GM12892 (cell line): ENCODE data around the gene CLEC1A.

Experiments
- DNase-seq: peaks from one replicate; pipeline ENCODE4 v3.0.0; 2011; ENCODE audit not compliant: insufficient read length
- FAIRE-seq: peaks from 2 replicates; lab custom pipeline; 2011; peaks lifted over from hg19 to GRCh38; lab: Jason Lieb, UNC
- POLR2A ChIP-seq: IDR thresholded peaks from 2 replicates; pipeline ENCODE4 v1.6.1; 2011; ENCODE audit warnings: low read depth, low read length, control low read depth
- POLR2AphosphoS5 ChIP-seq: IDR thresholded peaks from 2 replicates; pipeline ENCODE4 v1.6.1; 2011; ENCODE audit warnings: low read depth, low read length, control low read depth
- TAF1 ChIP-seq: IDR thresholded peaks from 2 replicates; pipeline ENCODE4 v1.6.1; 2011; ENCODE audit warnings: low read depth, mild to moderate bottlenecking, control low read depth, low read length, borderline replicate concordance

The CLEC1A gene

DNA sequence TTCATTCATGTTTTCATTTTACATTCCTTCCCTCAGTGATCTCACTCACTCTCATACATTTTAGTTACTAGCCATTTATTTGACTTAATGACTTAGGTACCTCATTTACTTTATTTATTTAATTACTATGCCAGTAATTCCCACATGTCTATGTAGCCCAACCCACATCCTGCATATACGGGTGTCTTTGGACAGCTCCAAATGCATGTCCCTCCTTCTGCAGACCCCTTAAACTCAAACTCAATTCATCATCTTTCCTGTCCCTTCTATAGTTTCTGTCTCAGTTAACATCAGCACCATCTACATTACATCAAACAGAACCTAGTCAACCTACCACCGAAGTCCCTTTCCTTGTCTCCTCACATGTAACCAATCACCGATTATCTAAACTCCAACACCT, 2.8 kb downstream of the CLEC1A start:
- no peak for FAIRE-seq
- DNase-seq: no peak
- TF ChIP-seq TAF1 (no peak), POLR2A (no peak), POLR2AphosphoS5 (no peak)

GRCh38 chr12:10094646-10095395, 4.0 kb downstream of the CLEC1A start:
- TF ChIP-seq POLR2A: no peak
- no peak for TF ChIP-seq TAF1
- no peak for TF ChIP-seq POLR2AphosphoS5
- FAIRE-seq: no peak

GRCh38 chr12:10088955-10089900, 9.6 kb downstream of the CLEC1A start:
- DNase-seq: no peak
- TF ChIP-seq POLR2AphosphoS5: no peak
- TF ChIP-seq TAF1: no peak
- no peak for TF ChIP-seq POLR2A
- FAIRE-seq: peak; percentile 5

More at GRCh38 chr12:10094646-10095395, 4.0 kb downstream of the CLEC1A start:
- no peak for DNase-seq

DNA sequence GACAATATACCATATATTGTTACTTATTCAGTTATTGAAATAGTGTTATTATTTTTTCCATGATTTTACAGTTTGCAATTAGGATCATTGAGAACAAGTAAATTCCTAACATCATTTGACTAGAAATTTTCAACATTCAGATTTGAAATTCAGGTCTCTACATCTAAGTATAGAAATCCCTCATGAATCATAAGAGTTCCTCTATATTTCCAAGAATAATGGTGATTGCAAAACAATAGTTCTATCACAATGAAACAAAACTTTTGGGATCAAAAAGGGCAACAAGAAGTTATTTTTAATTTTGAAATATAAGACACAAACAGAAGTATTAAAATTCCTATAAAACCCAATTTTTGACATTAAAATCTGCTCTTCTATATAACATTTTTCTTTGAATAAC, 10.8 kb downstream of the CLEC1A start:
- TF ChIP-seq POLR2AphosphoS5 (no peak), POLR2A (no peak), TAF1 (no peak)
- no peak for DNase-seq
- no peak for FAIRE-seq

DNA sequence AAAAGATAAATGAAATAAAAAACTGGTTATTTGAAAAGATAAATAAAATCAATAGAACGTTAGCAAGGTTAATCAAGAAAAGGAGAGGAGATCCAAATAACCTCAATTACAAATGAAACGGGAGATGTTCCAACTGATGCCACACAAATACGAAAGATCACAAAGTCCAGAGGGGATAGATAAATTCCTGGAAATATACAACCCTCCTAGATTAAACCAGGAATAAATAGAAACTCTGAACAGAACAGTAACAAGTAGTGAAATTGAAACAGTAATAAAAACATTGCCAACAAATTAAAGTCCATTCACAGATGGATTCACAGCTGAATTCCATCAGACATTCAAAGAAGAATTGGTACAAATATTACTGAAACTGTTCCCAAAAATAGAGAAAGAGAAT, 12.4 kb downstream of the CLEC1A start:
- no peak for DNase-seq
- no peak for FAIRE-seq
- TF ChIP-seq POLR2AphosphoS5 (no peak), POLR2A (no peak), TAF1 (no peak)

DNA sequence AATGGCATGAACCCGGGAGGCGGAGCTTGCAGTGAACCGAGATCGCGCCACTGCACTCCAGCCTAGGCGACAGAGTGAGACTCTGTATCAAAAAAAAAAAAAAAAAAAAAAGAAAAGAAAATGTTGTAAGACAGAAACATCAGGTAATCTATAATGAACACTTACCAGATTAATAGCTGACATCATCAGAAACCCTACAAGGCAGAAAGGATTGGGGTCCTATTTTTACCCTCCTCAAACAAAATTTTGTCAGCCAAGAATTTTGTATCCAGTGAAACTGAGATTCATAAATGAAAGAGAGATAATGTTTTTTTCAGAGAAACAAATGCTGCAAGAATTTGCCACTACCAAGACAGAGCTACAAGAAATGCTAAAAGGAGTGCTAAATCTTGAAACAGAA, 14.1 kb downstream of the CLEC1A start:
- FAIRE-seq: no peak
- TF ChIP-seq TAF1: no peak
- TF ChIP-seq POLR2AphosphoS5: no peak
- no peak for TF ChIP-seq POLR2A
- DNase-seq: no peak

- FAIRE-seq (no peak), DNase-seq (no peak)
- no peak for TF ChIP-seq POLR2AphosphoS5
- TF ChIP-seq POLR2A: no peak
- no peak for TF ChIP-seq TAF1
Observed at GRCh38 chr12:10082117-10082874, 16.5 kb downstream of the CLEC1A start.

DNA sequence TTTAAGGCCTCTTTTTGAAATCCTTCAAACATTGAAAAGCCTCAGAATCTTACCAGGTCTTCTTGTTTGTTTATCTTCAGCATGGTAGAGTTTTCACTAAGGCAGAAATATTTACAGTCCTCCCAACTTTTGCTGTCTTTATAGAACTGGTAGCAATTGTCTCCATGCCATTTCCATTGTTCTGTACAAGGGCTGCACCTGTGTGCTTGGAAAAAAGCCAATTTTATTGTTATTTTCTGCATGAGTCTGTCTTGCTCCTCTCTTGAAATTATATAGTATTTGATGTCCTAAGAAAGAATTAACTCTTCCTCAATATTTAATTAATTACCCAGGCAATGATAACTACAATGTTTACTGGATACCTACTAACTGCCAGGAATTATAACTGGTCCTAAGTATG, 23.3 kb downstream of the CLEC1A start:
- no peak for DNase-seq
- no peak for FAIRE-seq
- TF ChIP-seq POLR2A (no peak), TAF1 (no peak), POLR2AphosphoS5 (no peak)

DNA sequence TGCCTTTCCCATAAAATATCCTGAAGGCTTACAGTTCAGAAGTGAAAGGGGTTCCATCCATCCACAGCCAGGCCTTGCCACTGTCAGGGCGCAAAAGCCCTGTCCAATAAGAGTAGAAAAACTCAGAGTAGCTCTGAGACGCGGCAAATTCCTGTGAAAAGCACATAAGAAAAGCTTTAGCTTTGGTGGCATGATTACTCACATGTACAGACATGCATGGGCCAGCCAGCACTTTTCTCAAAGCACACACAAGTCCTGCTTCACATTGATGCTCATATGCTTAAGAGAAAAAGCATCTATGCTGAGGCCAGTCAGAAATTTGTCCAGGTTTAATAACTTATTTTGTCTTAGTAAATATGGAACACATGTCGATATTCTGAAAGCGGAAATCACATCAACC, 25.5 kb downstream of the CLEC1A start:
- FAIRE-seq: no peak
- no peak for DNase-seq
- TF ChIP-seq TAF1: no peak
- no peak for TF ChIP-seq POLR2A
- TF ChIP-seq POLR2AphosphoS5: no peak

GRCh38 chr12:10072131-10072530, 26.7 kb downstream of the CLEC1A start:
- FAIRE-seq: no peak
- TF ChIP-seq POLR2AphosphoS5 (no peak), TAF1 (no peak), POLR2A (no peak)
- DNase-seq: no peak

DNA sequence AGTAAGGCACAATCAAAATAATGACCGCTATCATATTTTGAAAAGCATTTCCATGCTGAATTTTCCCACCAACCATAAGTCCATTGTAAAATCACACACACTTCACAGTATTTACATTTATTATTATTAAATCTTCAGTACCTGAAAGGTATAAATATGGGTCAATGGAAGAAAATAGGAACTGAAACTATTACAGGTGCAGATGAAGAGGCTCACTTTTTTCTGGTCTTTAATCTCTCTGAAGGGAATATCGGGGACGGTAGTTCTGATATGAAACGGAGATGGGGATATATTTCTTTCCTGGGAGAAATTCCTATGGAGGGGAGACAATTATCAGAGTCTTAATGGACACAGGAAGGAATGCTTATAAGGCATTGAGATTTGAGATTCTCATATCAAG, 28.4 kb downstream of the CLEC1A start:
- TF ChIP-seq POLR2AphosphoS5: no peak
- DNase-seq (no peak), FAIRE-seq (no peak)

DNA sequence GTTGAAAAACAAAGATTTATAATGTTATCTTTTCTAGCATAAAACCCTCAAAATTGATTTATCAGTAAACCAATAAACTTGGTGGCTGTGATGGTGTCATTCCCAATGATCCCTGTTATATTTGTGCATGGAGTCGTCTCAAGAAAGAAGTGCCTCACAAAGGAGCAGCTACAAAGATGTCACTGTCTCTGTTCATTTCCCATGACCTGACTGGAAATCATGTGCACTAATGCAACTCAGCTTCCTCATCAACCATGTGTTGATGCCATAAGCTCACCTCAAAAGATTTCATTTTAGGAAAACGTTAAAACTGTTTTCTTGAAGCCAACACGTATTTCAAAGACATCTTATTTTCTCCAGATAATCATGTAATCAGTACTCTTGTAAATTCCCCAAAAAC, 28.8 kb downstream of the CLEC1A start:
- TF ChIP-seq POLR2AphosphoS5 (no peak), POLR2A (no peak), TAF1 (no peak)
- FAIRE-seq: no peak
- DNase-seq: no peak
